Naive thymus-derived CD8-positive, alpha-beta T cell (primary cell): ENCODE measurements around the gene ASS1. TPM values are rescaled to one million over a fixed set of nuclear protein-coding genes. Genes with fewer than 3 reads are reported as not detected.

ENCODE experiments used
- ATAC-seq, 2 donors: fragments of 150-1000 bp; cut with Tn5 transposase in 1 of 2; sonication (Bioruptor Pico), chemical (Tn5 transposase) in 1 of 2; 1 replicate in 1 of 2; 2 replicates in 1 of 2; pipeline ENCODE4 v1.10.0; 2021; ENCODE audit warnings: mild to moderate bottlenecking in 2 of 2, moderate library complexity in 2 of 2
- POLR2A ChIA-PET: fragments of 350-600 bp; sonication (Branson Sonifier 250); formaldehyde crosslinking; loops from one replicate; lab custom pipeline; 2021; ENCODE audit warnings: antibody characterized with exemption; lab: Charles Lee
- DNase-seq, 10 donors: peaks; one replicate each; pipeline versions ENCODE4 v3.0.0 to v3.0.0-alpha.2; 2020 to 2022
- H3K27ac Mint-ChIP-seq, 10 donors: one replicate each; pipeline ENCODE4 v1.8.0; 2020 to 2022; ENCODE audit warnings: mild to moderate bottlenecking in 10 of 10, mixed read lengths in 10 of 10, moderate library complexity in 4 of 10, inconsistent platforms in 1 of 10
- H3K27me3 Mint-ChIP-seq, 5 donors: one replicate each; pipeline ENCODE4 v1.8.0; 2021 to 2022; ENCODE audit warnings: mixed read lengths in 5 of 5
- H3K36me3 Mint-ChIP-seq, 3 donors: one replicate each; pipeline ENCODE4 v1.8.0; 2020 to 2022; ENCODE audit warnings: mixed read lengths in 3 of 3, mild to moderate bottlenecking in 2 of 3, inconsistent platforms in 1 of 3
- H3K4me1 Mint-ChIP-seq, 4 donors: one replicate each; pipeline ENCODE4 v1.8.0; 2021 to 2022; ENCODE audit warnings: mixed read lengths in 4 of 4
- H3K4me3 Mint-ChIP-seq, 10 donors: one replicate each; pipeline ENCODE4 v1.8.0; 2020 to 2022; ENCODE audit warnings: mild to moderate bottlenecking in 10 of 10, mixed read lengths in 10 of 10, moderate library complexity in 6 of 10, inconsistent platforms in 1 of 10
- H3K9me3 Mint-ChIP-seq, 9 donors: one replicate each; pipeline ENCODE4 v1.8.0; 2020 to 2022; ENCODE audit warnings: mixed read lengths in 9 of 9, mild to moderate bottlenecking in 3 of 9, inconsistent platforms in 1 of 9, moderate library complexity in 1 of 9
- polyA plus RNA-seq, 3 donors: library from polyadenylated mRNA; unstranded; fragments of 300-500 nt; fragmentation: Illumina TruSeq; gene quantifications; one replicate each; pipeline ENCODE4 v1.2.3, GENCODE V29; 2021
- total RNA-seq, 8 experiments: library from RNA in 2 of 8; stranded (reverse) in 2 of 8; gene quantifications; one replicate each; pipeline ENCODE4 v1.2.3 and lab custom pipeline; 2021 to 2026

ASS1 gene
- total and polyA plus RNA-seq, 5 experiments from 2014 or later = not detected

- no peak for ATAC-seq
- Mint-ChIP-seq H3K4me1 (peaks cover 0 to 2% (median 1%) of the 10 kb centered on the region in 4 donors), H3K9me3 (no peaks in the 10 kb centered on the region), H3K27ac (no peak overlapping the region), H3K4me3 (no peak overlapping the region), H3K36me3 (no peaks in the 10 kb centered on the region), H3K27me3 (peaks cover 6 to 64% (median 19%) of the 10 kb centered on the region in 5 donors)
- POLR2A ChIA-PET = no interaction called here
- no peak for DNase-seq
Observed at GRCh38 chr9:130465383-130466096, 20.8 kb downstream of the ASS1 start.

DNA sequence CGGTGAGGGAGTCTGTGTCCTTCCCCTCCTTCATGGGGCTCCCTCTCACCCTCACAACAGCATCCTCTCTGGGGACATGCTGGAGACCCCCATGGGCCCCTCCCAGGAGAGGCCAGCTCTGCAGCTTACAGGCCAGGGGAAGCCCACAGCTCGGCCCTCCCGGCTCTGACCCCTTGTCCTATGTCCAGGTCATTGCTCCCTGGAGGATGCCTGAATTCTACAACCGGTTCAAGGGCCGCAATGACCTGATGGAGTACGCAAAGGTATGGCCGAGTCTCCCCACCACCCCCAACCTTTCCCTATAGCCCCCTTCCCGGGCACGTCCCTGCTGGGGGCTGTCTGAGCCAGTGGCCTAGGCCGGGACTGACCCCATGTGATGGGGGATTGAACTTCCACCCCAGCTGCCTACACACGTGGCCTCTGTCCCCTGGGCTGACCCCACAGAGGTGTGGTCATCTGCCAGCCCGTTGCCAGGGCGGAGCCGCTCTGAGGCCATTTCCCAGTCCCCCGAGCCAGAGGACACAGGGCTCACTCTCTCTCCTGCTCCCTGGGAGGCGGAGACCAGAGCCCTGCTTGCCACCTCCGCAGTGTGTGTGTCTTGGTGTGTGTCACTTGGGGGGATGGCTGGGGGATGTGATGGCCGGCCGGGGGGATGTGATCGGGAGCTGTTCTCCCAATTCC lies 21.9 kb downstream of the ASS1 start:
- Mint-ChIP-seq H3K27me3 (peaks cover 6 to 71% (median 22%) of the 10 kb centered on the region in 5 donors), H3K4me1 (peaks cover 0 to 2% (median 0%) of the 10 kb centered on the region in 4 donors), H3K36me3 (no peaks in the 10 kb centered on the region), H3K9me3 (no peaks in the 10 kb centered on the region), H3K27ac (no peak overlapping the region), H3K4me3 (no peak overlapping the region)
- no peak for ATAC-seq
- DNase-seq = no peak
- POLR2A ChIA-PET = no interaction called here

- no peak for DNase-seq
- ATAC-seq = no peak
- Mint-ChIP-seq H3K27me3 (peaks cover 6 to 77% (median 26%) of the 10 kb centered on the region in 5 donors), H3K27ac (no peak overlapping the region), H3K4me1 (peaks cover 0 to 2% (median 0%) of the 10 kb centered on the region in 4 donors), H3K9me3 (no peaks in the 10 kb centered on the region), H3K4me3 (no peak overlapping the region), H3K36me3 (no peaks in the 10 kb centered on the region)
- POLR2A ChIA-PET = no interaction called here
Observed at GRCh38 chr9:130467316-130467715, 22.6 kb downstream of the ASS1 start.

- peaks cover 0 to 4% (median under 1%) of the 10 kb centered on the region in 4 donors for H3K4me1 Mint-ChIP-seq
- DNase-seq (no peak), ATAC-seq (no peak)
- POLR2A ChIA-PET = no interaction called here
- H3K4me3 Mint-ChIP-seq = no peak overlapping the region
- no peaks in the 10 kb centered on the region for H3K9me3 Mint-ChIP-seq
- peaks cover 6 to 83% (median 31%) of the 10 kb centered on the region in 5 donors for H3K27me3 Mint-ChIP-seq
- no peaks in the 10 kb centered on the region for H3K36me3 Mint-ChIP-seq
- H3K27ac Mint-ChIP-seq = no peak overlapping the region
Observed at GRCh38 chr9:130468566-130468965, 23.8 kb downstream of the ASS1 start.

DNA sequence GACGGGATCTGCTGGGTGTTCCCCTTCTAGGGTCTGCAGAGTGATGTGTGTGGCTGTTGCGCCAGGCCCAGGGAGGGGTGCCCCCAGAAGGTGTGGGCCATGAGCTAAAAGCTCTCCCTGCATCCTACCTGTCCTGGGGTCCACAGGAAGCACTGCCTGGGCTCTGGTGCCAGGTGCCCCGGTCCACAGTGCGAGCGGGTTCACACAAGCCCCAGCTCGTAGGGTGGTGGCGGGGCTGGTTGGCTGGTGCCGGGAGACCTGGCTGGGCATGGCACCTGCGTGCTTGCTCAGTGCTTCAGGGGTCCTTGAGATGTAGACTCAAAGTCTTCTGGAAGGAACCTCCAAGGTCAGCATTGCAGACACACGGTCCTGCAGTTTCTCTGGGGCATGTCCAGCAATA lies 25.5 kb downstream of the ASS1 start:
- peaks cover 4 to 67% (median 23%) of the 10 kb centered on the region in 5 donors for H3K27me3 Mint-ChIP-seq

GRCh38 chr9:130470950-130471349 lies 26.2 kb downstream of the ASS1 start:
- Mint-ChIP-seq H3K27ac (no peak overlapping the region), H3K4me3 (no peak overlapping the region), H3K4me1 (peaks cover 0 to 9% (median under 1%) of the 10 kb centered on the region in 4 donors), H3K9me3 (no peaks in the 10 kb centered on the region), H3K36me3 (no peaks in the 10 kb centered on the region), H3K27me3 (peaks cover 4 to 67% (median 23%) of the 10 kb centered on the region in 5 donors)
- ATAC-seq = no peak
- DNase-seq = no peak
- POLR2A ChIA-PET = no interaction called here

More for the DNA sequence above, 25.5 kb downstream of the ASS1 start:
- ATAC-seq = no peak
- H3K4me1 Mint-ChIP-seq = peaks cover 0 to 9% (median under 1%) of the 10 kb centered on the region in 4 donors
- POLR2A ChIA-PET = no interaction called here
- no peak overlapping the region for H3K4me3 Mint-ChIP-seq
- H3K27ac Mint-ChIP-seq = no peak overlapping the region
- H3K36me3 Mint-ChIP-seq = no peaks in the 10 kb centered on the region
- H3K9me3 Mint-ChIP-seq = no peaks in the 10 kb centered on the region
- DNase-seq = no peak

- ATAC-seq (no peak), DNase-seq (no peak)
- POLR2A ChIA-PET = no interaction called here
- Mint-ChIP-seq H3K27ac (no peak overlapping the region), H3K4me3 (no peak overlapping the region), H3K36me3 (no peaks in the 10 kb centered on the region), H3K27me3 (peaks cover 4 to 60% (median 18%) of the 10 kb centered on the region in 5 donors), H3K9me3 (no peaks in the 10 kb centered on the region), H3K4me1 (peaks cover 0 to 9% (median under 1%) of the 10 kb centered on the region in 4 donors)
Observed at GRCh38 chr9:130471411-130472183, 26.8 kb downstream of the ASS1 start.

- no peak for DNase-seq
- Mint-ChIP-seq H3K36me3 (no peaks in the 10 kb centered on the region), H3K27me3 (peaks cover 4 to 54% (median 18%) of the 10 kb centered on the region in 5 donors), H3K9me3 (no peaks in the 10 kb centered on the region), H3K4me1 (peaks cover 0 to 9% (median under 1%) of the 10 kb centered on the region in 4 donors), H3K4me3 (no peak overlapping the region), H3K27ac (no peak overlapping the region)
- POLR2A ChIA-PET = no interaction called here
- ATAC-seq = no peak
Observed at GRCh38 chr9:130472184-130472705, 27.5 kb downstream of the ASS1 start.

DNA sequence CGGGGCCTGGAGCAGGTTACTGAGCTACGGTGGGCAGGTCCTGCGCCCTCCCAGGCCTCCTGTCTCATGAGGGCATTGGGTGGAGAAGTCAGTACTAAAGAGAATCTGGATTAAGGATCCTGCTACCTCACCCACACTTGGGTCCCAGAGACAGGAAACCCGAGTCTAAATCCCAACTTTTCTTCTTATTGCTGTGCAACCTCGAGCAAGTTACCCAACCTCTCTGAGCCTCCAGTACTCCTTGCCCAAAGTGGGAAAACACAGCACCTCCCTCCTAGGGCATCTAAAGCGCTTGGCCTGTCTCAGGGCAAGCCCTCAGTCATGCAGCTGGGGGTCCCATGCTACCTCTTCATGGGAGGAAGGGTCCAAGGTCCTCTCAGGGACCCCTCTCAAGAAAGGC lies 28.2 kb downstream of the ASS1 start:
- Mint-ChIP-seq H3K4me3 (no peak overlapping the region), H3K4me1 (peaks cover 0 to 7% (median under 1%) of the 10 kb centered on the region in 4 donors), H3K27me3 (peaks cover 2 to 46% (median 18%) of the 10 kb centered on the region in 5 donors), H3K9me3 (no peaks in the 10 kb centered on the region), H3K27ac (no peak overlapping the region), H3K36me3 (no peaks in the 10 kb centered on the region)
- POLR2A ChIA-PET = no interaction called here
- ATAC-seq (no peak), DNase-seq (no peak)

DNA sequence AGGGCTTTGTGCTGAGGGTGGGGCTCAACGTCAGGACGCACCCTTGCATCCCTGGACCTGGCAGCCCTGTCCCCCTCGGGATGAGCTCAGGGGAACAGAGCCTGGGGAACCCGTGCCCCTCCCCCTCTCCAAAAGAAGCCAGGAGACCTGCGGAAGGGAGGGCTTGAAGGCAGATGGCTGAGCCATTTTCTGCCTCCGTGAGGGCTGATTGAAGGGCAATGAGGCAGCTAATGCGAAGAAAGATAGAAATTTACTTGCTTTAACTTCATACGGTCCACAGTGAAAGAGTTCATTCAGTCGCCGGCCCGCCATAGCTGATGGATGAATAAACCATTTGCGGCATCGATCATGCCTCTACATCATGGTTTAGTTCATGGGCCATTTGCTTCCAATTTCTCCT lies 28.8 kb downstream of the ASS1 start:
- H3K27ac Mint-ChIP-seq = no peak overlapping the region
- H3K27me3 Mint-ChIP-seq = peaks cover 0 to 44% (median 18%) of the 10 kb centered on the region in 5 donors
- H3K9me3 Mint-ChIP-seq = no peaks in the 10 kb centered on the region
- peaks cover 0 to 7% (median under 1%) of the 10 kb centered on the region in 4 donors for H3K4me1 Mint-ChIP-seq
- H3K36me3 Mint-ChIP-seq = no peaks in the 10 kb centered on the region
- ATAC-seq (no peak), DNase-seq (no peak)
- no peak overlapping the region for H3K4me3 Mint-ChIP-seq
- POLR2A ChIA-PET = no interaction called here

- no peak overlapping the region for H3K27ac Mint-ChIP-seq
Observed at GRCh38 chr9:130474106-130474505, 29.3 kb downstream of the ASS1 start.

GRCh38 chr9:130476151-130476730 lies 31.5 kb downstream of the ASS1 start:
- Mint-ChIP-seq H3K9me3 (no peaks in the 10 kb centered on the region), H3K27ac (no peak overlapping the region), H3K4me3 (no peak overlapping the region), H3K36me3 (no peaks in the 10 kb centered on the region), H3K27me3 (peaks cover 0 to 22% (median 16%) of the 10 kb centered on the region in 5 donors), H3K4me1 (peaks cover 0 to 7% (median under 1%) of the 10 kb centered on the region in 4 donors)
- POLR2A ChIA-PET = no interaction called here
- DNase-seq = no peak
- no peak for ATAC-seq

More at GRCh38 chr9:130474106-130474505, 29.3 kb downstream of the ASS1 start:
- Mint-ChIP-seq H3K36me3 (no peaks in the 10 kb centered on the region), H3K9me3 (no peaks in the 10 kb centered on the region), H3K4me3 (peak overlapping the region in 2 of 10 donors; percentile 16 to 19), H3K4me1 (peaks cover 0 to 7% (median under 1%) of the 10 kb centered on the region in 4 donors), H3K27me3 (peaks cover 0 to 39% (median 18%) of the 10 kb centered on the region in 5 donors)
- POLR2A ChIA-PET = no interaction called here
- DNase-seq = no peak
- no peak for ATAC-seq
